ENCODE results near the gene MZF1.

DNA sequence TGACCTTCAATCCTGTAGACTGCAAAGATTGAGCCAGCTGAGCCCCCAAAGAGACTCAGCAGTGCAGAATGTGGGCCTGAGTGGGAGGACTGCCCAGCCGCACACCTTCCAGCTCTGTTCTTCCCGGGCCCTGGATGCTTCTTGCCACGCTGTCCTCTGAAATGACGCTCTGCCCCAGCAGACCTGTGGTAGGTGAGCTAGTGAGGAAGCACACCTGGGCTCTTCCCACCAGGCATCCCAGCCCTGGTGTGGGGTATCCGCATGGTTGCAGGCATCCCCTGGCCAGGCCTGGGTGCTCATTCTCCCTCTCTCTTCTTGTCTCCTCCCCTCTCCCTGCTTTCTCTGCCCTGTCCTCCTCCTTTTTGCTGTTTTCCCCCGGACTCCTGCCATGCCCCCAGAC lies 9.8 kb upstream of the MZF1 start:
- TF ChIP-seq, protein P1, sequence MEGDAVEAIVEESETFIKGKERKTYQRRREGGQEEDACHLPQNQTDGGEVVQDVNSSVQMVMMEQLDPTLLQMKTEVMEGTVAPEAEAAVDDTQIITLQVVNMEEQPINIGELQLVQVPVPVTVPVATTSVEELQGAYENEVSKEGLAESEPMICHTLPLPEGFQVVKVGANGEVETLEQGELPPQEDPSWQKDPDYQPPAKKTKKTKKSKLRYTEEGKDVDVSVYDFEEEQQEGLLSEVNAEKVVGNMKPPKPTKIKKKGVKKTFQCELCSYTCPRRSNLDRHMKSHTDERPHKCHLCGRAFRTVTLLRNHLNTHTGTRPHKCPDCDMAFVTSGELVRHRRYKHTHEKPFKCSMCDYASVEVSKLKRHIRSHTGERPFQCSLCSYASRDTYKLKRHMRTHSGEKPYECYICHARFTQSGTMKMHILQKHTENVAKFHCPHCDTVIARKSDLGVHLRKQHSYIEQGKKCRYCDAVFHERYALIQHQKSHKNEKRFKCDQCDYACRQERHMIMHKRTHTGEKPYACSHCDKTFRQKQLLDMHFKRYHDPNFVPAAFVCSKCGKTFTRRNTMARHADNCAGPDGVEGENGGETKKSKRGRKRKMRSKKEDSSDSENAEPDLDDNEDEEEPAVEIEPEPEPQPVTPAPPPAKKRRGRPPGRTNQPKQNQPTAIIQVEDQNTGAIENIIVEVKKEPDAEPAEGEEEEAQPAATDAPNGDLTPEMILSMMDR (IDR thresholded peaks at IDR 0.05 in 2 of 3, conservative IDR thresholded peaks at IDR 0.05 in 1 of 3; ENCODE audit: borderline replicate concordance in 1 of 3, insufficient read depth in 1 of 3, low read depth in 2 of 3, low read length in 2 of 3), result no peak
- TF ChIP-seq YY1 (IDR thresholded peaks at IDR 0.05; ENCODE audit: extremely low read depth, insufficient replicate concordance, low read depth, low read length) (no peak), JUND (IDR thresholded peaks at IDR 0.05) (no peak), RAD21 (IDR thresholded peaks at IDR 0.05; ENCODE audit: low read depth) (no peak), POLR2A (IDR thresholded peaks at IDR 0.05; ENCODE audit: borderline replicate concordance, extremely low read depth, insufficient read depth, insufficient read length) (no peak), EZH2 (IDR thresholded peaks at IDR 0.05) (no peak), REST (IDR thresholded peaks at IDR 0.05; ENCODE audit: low read depth) (no peak), POLR2AphosphoS5 (IDR thresholded peaks at IDR 0.05; ENCODE audit: low read depth, low read length) (no peak)
- TF ChIP-seq, protein P2, sequence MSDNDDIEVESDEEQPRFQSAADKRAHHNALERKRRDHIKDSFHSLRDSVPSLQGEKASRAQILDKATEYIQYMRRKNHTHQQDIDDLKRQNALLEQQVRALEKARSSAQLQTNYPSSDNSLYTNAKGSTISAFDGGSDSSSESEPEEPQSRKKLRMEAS (IDR thresholded peaks at IDR 0.05), result no peak

Measured in HCT116 (cell line).